NCI-H2107 (cell line): ENCODE results near the gene CRKL.
"Not testable (repeated sequence)": the region's sequence is repeated elsewhere in the genome, so short reads cannot be mapped to it uniquely, and the experiment has no call there.

Experiments used
- DNase-seq: peaks from one replicate; lab custom pipeline; 2025; lab: John Stamatoyannopoulos, UW

Gene CRKL

GRCh38 chr22:20916916-20917810, at the start of gene CRKL:
Gene CRKL (plus strand): TSS chr22:20917407. CDS start chr22:20917935, 528 bp downstream.
- peak; percentile 87 for DNase-seq

- no peak for DNase-seq
Observed at GRCh38 chr22:20868025-20868962, 48.9 kb upstream of the CRKL start.

GRCh38 chr22:20869234-20869633, 48.0 kb upstream of the CRKL start:
- DNase-seq, result no peak

- no peak for DNase-seq
Observed at GRCh38 chr22:20873214-20873613, 44.0 kb upstream of the CRKL start.

GRCh38 chr22:20875296-20875695, 41.9 kb upstream of the CRKL start:
- no peak for DNase-seq

GRCh38 chr22:20877715-20878114, 39.5 kb upstream of the CRKL start:
- no peak for DNase-seq

GRCh38 chr22:20881231-20881630, 36.0 kb upstream of the CRKL start:
- no peak for DNase-seq

GRCh38 chr22:20881869-20882815, 35.1 kb upstream of the CRKL start:
- DNase-seq, result no peak

- DNase-seq, result no peak
Observed at GRCh38 chr22:20882855-20883254, 34.4 kb upstream of the CRKL start.

GRCh38 chr22:20884454-20884853, 32.8 kb upstream of the CRKL start:
- DNase-seq, result no peak

- DNase-seq, result no peak
Observed at GRCh38 chr22:20885017-20885556, 32.1 kb upstream of the CRKL start.

- DNase-seq, result peak; percentile 26
Observed at GRCh38 chr22:20885557-20886323, 31.5 kb upstream of the CRKL start.

- DNase-seq, result no peak
Observed at GRCh38 chr22:20887375-20887774, 29.8 kb upstream of the CRKL start.

GRCh38 chr22:20889025-20889704, 28.0 kb upstream of the CRKL start:
- DNase-seq, result no peak

GRCh38 chr22:20889904-20890540, 27.2 kb upstream of the CRKL start:
- DNase-seq, result no peak

- no peak for DNase-seq
Observed at GRCh38 chr22:20890975-20891374, 26.2 kb upstream of the CRKL start.

GRCh38 chr22:20897737-20898136, 19.5 kb upstream of the CRKL start:
- not testable (repeated sequence) for DNase-seq

GRCh38 chr22:20899827-20900423, 17.3 kb upstream of the CRKL start:
- DNase-seq, result no peak
